GM21619 (cell line): ENCODE data around the gene PNPLA4.

Source experiments
- ATAC-seq: cut with Tn5 transposase; IDR thresholded peaks from one replicate; pipeline ENCODE4 v1.9.1; 2021; ENCODE audit not compliant: unreplicated experiment

The PNPLA4 gene

DNA sequence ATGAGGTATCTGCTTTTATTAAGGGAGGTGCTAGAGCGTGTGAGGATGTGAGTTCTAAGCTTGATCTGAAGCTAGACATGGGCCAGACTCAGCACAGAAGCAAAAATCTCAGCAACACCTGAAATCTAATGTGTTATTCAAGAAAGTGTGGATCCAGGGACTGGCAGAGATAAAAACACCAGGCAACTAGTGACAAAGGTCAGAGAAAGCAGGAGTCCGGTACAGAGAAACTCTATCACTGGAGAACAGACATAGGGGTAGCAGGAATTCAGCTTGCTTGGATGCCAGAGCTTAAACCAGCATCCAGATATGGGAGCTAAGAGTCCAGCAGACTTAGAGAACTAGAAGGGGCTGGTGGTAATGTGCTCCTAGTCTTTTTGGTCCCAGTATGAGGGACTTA is 50.3 kb downstream of the PNPLA4 start:
- no peak for ATAC-seq

DNA sequence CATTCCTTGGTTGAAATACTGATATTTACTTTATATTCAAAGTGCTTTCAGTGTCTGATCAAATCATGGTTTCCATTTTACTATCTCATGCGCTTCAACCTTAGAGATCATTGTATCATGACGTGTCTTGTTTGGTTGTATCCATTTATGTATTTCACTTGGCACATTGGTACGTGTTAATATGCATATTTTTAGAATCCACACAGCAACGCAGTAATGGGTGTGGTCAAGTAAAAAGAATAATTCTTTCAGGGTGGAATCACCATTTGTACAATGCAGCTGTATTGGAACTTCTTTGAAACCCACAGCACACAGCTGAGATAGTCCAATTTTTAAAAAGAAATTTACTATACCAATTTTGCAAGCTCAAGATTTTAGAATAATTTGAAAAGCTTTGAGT is 55.2 kb downstream of the PNPLA4 start:
- ATAC-seq = no peak

DNA sequence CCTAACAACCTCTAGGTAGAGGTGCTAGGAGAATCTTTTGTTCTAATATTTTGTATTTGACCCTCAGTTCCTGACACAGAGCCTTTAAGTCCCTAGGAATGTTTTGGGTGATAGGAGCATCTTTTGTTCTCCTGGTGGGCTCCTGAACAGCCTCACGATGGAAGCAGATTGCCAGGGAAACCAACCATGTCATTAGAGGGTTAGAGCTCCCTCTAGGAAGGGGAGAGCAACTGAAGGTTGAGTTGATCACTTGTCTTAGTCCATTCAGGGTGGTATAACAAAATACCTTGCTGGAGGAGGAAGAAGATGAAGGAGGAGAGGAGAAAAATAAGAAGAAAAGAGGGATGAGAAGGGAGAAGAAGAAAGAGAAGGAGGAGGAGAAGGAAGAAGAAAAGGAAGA is 75.0 kb downstream of the PNPLA4 start:
- ATAC-seq = no peak
